IMR-90 (cell line): ENCODE measurements around the gene GPRASP2. TPM values are rescaled to one million over a fixed set of nuclear protein-coding genes. Genes with fewer than 3 reads are reported as not detected.

Experiments used
- ATAC-seq: fragments of 200-7000 bp; cut with Tn5 transposase; 2 replicates; pipeline ENCODE4 v1.9.1; 2020; ENCODE audit warnings: low read depth, mild to moderate bottlenecking, moderate library complexity
- BruUV-seq: library from RNA; stranded (reverse); fragments of 400-500 nt; replicated peaks from 2 replicates; lab custom pipeline; 2021; lab: Mats Ljungman, UMichigan
- CTCF ChIA-PET: fragments of 300-600 bp; formaldehyde crosslinking; extraction: SDS; loops from one replicate; lab custom pipeline; 2021; ENCODE audit warnings: antibody characterized with exemption; lab: Yijun Ruan, JAX
- POLR2A ChIA-PET: fragments of 300-600 bp; sonication (Branson Sonifier 250); formaldehyde crosslinking; loops from one replicate; lab custom pipeline; 2022; ENCODE audit warnings: antibody characterized with exemption; ENCODE audit not compliant: unreplicated experiment; lab: Charles Lee
- DNase-seq: peaks from one replicate; pipeline ENCODE4 v3.0.0; 2013
- H2AFZ ChIP-seq: replicated peaks from 2 replicates; pipeline ENCODE3; 2013; ENCODE audit warnings: low read length, mild to moderate bottlenecking; ENCODE audit not compliant: poor library complexity
- H2AK5ac ChIP-seq: 2 replicates; pipeline ENCODE4 v1.6.1; 2013; ENCODE audit warnings: low read depth, low read length, inconsistent platforms
- H2AK9ac ChIP-seq: replicated peaks from 2 replicates; pipeline ENCODE3; 2013; ENCODE audit warnings: mild to moderate bottlenecking, low read depth, low read length, moderate library complexity; ENCODE audit not compliant: poor library complexity
- H2BK120ac ChIP-seq: 2 replicates; pipeline ENCODE4 v1.6.1; 2013; ENCODE audit warnings: low read depth, low read length, inconsistent platforms
- H2BK15ac ChIP-seq: 3 replicates; pipeline ENCODE4 v1.6.1; 2013; ENCODE audit warnings: low read depth, low read length, inconsistent platforms
- H2BK20ac ChIP-seq: 2 replicates; pipeline ENCODE4 v1.6.1; 2013; ENCODE audit warnings: low read depth, mild to moderate bottlenecking, inconsistent platforms, low read length, moderate library complexity
- H2BK5ac ChIP-seq: 2 replicates; pipeline ENCODE4 v1.6.1; 2013; ENCODE audit warnings: mild to moderate bottlenecking, low read depth, low read length, inconsistent platforms; ENCODE audit not compliant: poor library complexity, severe bottlenecking
- H3K14ac ChIP-seq: replicated peaks from 2 replicates; pipeline ENCODE4 v1.6.1; 2013; ENCODE audit warnings: low read depth, low read length, inconsistent platforms
- H3K18ac ChIP-seq: 2 replicates; pipeline ENCODE4 v1.6.1; 2013; ENCODE audit warnings: low read depth, low read length, control low read depth
- H3K23ac ChIP-seq: 2 replicates; pipeline ENCODE4 v1.6.1; 2013; ENCODE audit warnings: low read depth, low read length, inconsistent platforms
- H3K27ac ChIP-seq: 2 replicates; pipeline ENCODE4 v1.5.1; 2013; ENCODE audit warnings: mild to moderate bottlenecking, control low read depth, low read length; ENCODE audit not compliant: insufficient read depth
- H3K27me3 ChIP-seq: 2 replicates; pipeline ENCODE4 v1.6.1; 2013; ENCODE audit warnings: low read length; ENCODE audit not compliant: control insufficient read depth, insufficient read depth
- H3K36me3 ChIP-seq: 2 replicates; pipeline ENCODE4 v1.6.1; 2013; ENCODE audit warnings: low read length, mixed read lengths; ENCODE audit not compliant: control insufficient read depth, insufficient read depth
- H3K4ac ChIP-seq: 2 replicates; pipeline ENCODE4 v1.6.1; 2013; ENCODE audit warnings: low read depth, low read length, inconsistent platforms
- H3K4me1 ChIP-seq: 2 replicates; pipeline ENCODE4 v1.6.1; 2013; ENCODE audit warnings: low read length, mixed read lengths; ENCODE audit not compliant: control insufficient read depth, insufficient read depth
- H3K4me2 ChIP-seq: 2 replicates; pipeline ENCODE4 v1.6.1; 2013; ENCODE audit warnings: low read depth, mild to moderate bottlenecking, control low read depth, low read length, moderate library complexity
- H3K4me3 ChIP-seq: 2 replicates; pipeline ENCODE4 v1.5.1; 2013; ENCODE audit warnings: low read depth, mild to moderate bottlenecking, control low read depth, low read length, moderate library complexity; ENCODE audit not compliant: insufficient read depth
- H3K56ac ChIP-seq: 2 replicates; pipeline ENCODE4 v1.6.1; 2013; ENCODE audit warnings: low read length, inconsistent platforms; ENCODE audit not compliant: insufficient read depth; ENCODE audit errors: extremely low read depth
- H3K79me1 ChIP-seq, 2 experiments: 2 replicates each; pipeline ENCODE4 v1.6.1; 2013; ENCODE audit warnings: low read length in 2 of 2, inconsistent platforms in 1 of 2, low read depth in 1 of 2
- H3K9ac ChIP-seq: 2 replicates; pipeline ENCODE4 v1.6.1; 2013; ENCODE audit warnings: low read depth, low read length, control low read depth
- H3K9me1 ChIP-seq: 2 replicates; pipeline ENCODE4 v1.6.1; 2013; ENCODE audit warnings: low read length, inconsistent platforms; ENCODE audit not compliant: insufficient read depth
- H3K9me3 ChIP-seq: 2 replicates; pipeline ENCODE4 v1.6.1; 2013; ENCODE audit warnings: low read length; ENCODE audit not compliant: control insufficient read depth, insufficient read depth
- H4K20me1 ChIP-seq: 2 replicates; pipeline ENCODE4 v1.6.1; 2013; ENCODE audit warnings: low read length, inconsistent platforms; ENCODE audit not compliant: insufficient read depth
- H4K5ac ChIP-seq: 2 replicates; pipeline ENCODE4 v1.6.1; 2013; ENCODE audit warnings: mild to moderate bottlenecking, low read depth, low read length, control low read depth
- H4K8ac ChIP-seq, 2 experiments: 2 replicates each; pipeline ENCODE4 v1.6.1; 2013; ENCODE audit warnings: low read depth in 2 of 2, low read length in 2 of 2, control low read depth in 1 of 2, inconsistent platforms in 1 of 2
- H4K91ac ChIP-seq: 2 replicates; pipeline ENCODE4 v1.6.1; 2013; ENCODE audit warnings: low read depth, low read length, inconsistent platforms; ENCODE audit not compliant: insufficient read depth
- MAFK ChIP-seq: IDR thresholded peaks from 2 replicates; pipeline ENCODE4 v1.6.1; 2012; ENCODE audit warnings: low read depth, low read length, improper control_type of control experiment
- RFX5 ChIP-seq: IDR thresholded peaks from 2 replicates; pipeline ENCODE4 v1.8.0; 2012; ENCODE audit warnings: low read depth, mild to moderate bottlenecking, low read length, moderate library complexity
- SMC3 ChIP-seq: fragments of 150-350 bp; IDR thresholded peaks from 2 replicates; pipeline ENCODE4 v1.6.1; 2016; ENCODE audit warnings: low read depth, mild to moderate bottlenecking, antibody characterized with exemption, low read length, moderate library complexity
- USF2 ChIP-seq: fragments of 150-350 bp; IDR thresholded peaks from 2 replicates; pipeline ENCODE4 v1.6.1; 2017; ENCODE audit warnings: mild to moderate bottlenecking, antibody characterized with exemption, low read length, low read depth
- dilution Hi-C: fragments of 300-500 bp; cut with HindIII; formaldehyde crosslinking; loops from one replicate; pipeline ENCODE4 v1.14.3; 2018; ENCODE audit warnings: low sequenced_read_pairs; ENCODE audit not compliant: unreplicated experiment
- in situ Hi-C: fragments of 300-500 bp; cut with MboI; formaldehyde crosslinking; loops from 3 replicates; pipeline ENCODE4 v1.14.3; 2019; ENCODE audit warnings: low sequenced_read_pairs, inconsistent platforms, mixed read lengths
- intact Hi-C: fragments of 100-400 bp; cut with micrococcal nuclease; formaldehyde crosslinking; loops from 2 replicates; pipeline ENCODE4 v1.10.0; 2022
- polyA plus RNA-seq, 3 experiments: library from polyadenylated mRNA; depleted of rRNA; stranded (reverse); fragments of >200 nt; gene quantifications; 2 replicates each; pipeline ENCODE4 v1.2.3, GENCODE V29; 2012; ENCODE audit warnings: low replicate concordance in 1 of 3
- total RNA-seq: library from RNA; depleted of rRNA; stranded (reverse); fragments of >200 nt; gene quantifications from 2 replicates; pipeline ENCODE4 v1.2.3, GENCODE V29; 2012

Gene GPRASP2
- total and polyA plus RNA-seq, 2 of the 4 experiments (the other 2 are of a cell fraction) = 9.4 to 24.7 TPM

GRCh38 chrX:102696306-102696705 is 15.9 kb upstream of the GPRASP2 start:
- TF ChIP-seq SMC3 = no peak
- peak; percentile 86 for TF ChIP-seq MAFK
- TF ChIP-seq USF2 = no peak
- TF ChIP-seq RFX5 = no peak
- Histone ChIP-seq H3K4me1 (no peaks in the 10 kb centered on the region), H3K27me3 (no peaks in the 10 kb centered on the region), H4K5ac (no peak overlapping the region), H2BK120ac (no peak overlapping the region), H3K79me1 (no peaks in the 10 kb centered on the region), H3K9me3 (no peaks in the 10 kb centered on the region), H3K9me1 (peaks cover 3% of the 10 kb centered on the region; the same call in 1 of the 2 replicates), H3K23ac (no peak overlapping the region), H2BK15ac (no peak overlapping the region), H3K14ac (no peak overlapping the region), H3K4me3 (no peak overlapping the region), H3K27ac (no peak overlapping the region), H3K9ac (no peak overlapping the region), H4K8ac (no peak overlapping the region), H3K36me3 (no peaks in the 10 kb centered on the region), H3K56ac (no peak overlapping the region), H3K4me2 (no peak overlapping the region), H2AFZ (no peak overlapping the region), H2BK5ac (no peak overlapping the region), H2BK20ac (no peak overlapping the region), H4K20me1 (no peaks in the 10 kb centered on the region), H4K91ac (no peak overlapping the region), H3K4ac (no peak overlapping the region), H3K18ac (no peak overlapping the region), H2AK9ac (no peak overlapping the region), H2AK5ac (no peak overlapping the region)
- intact Hi-C loops = no loop called here
- ATAC-seq = no peak
- in situ Hi-C loops = no loop called here
- CTCF ChIA-PET = no interaction called here
- POLR2A ChIA-PET = no interaction called here
- DNase-seq = no peak
- BruUV-seq = no TSS peak
- dilution Hi-C loops = no loop called here
